Right renal pelvis (tissue), 4 donors: ENCODE results near the gene BMP6. TPM values are rescaled to one million over a fixed set of nuclear protein-coding genes. Genes with fewer than 3 reads are reported as not detected.
A peak's percentile ranks its signal among the peaks of the same experiment; 100 is the strongest.

Experiments used
- DNase-seq, 4 donors: peaks; one replicate each; pipeline ENCODE4 v3.0.0-alpha.2; 2013; ENCODE audit warnings: low read depth in 4 of 4, low spot score in 3 of 4, missing footprints in 1 of 4
- polyA plus RNA-seq, 4 donors: library from polyadenylated mRNA; unstranded; fragments of 120-200 nt; gene quantifications; one replicate each; pipeline ENCODE4 v1.2.1, GENCODE V29; 2013; ENCODE audit not compliant: insufficient read length in 4 of 4

BMP6 gene
- polyA plus RNA-seq, 4 donors: 7.4 to 8.7 (median 7.6) TPM

- DNase-seq: no peak
Observed at GRCh38 chr6:7707787-7708186, 18.1 kb upstream of the BMP6 start.

- no peak for DNase-seq
Observed at GRCh38 chr6:7719364-7719850, 6.5 kb upstream of the BMP6 start.

GRCh38 chr6:7720346-7720745, 5.6 kb upstream of the BMP6 start:
- DNase-seq: no peak

GRCh38 chr6:7721649-7722048, 4.2 kb upstream of the BMP6 start:
- no peak for DNase-seq

- DNase-seq: peak in 3 of 4 donors; percentile 71 to 74 (median 72)
Observed at GRCh38 chr6:7723041-7723447, 2.9 kb upstream of the BMP6 start.

GRCh38 chr6:7723554-7723953, 2.3 kb upstream of the BMP6 start:
- no peak for DNase-seq

GRCh38 chr6:7725412-7725811, 487 bp upstream of the BMP6 start:
- no peak for DNase-seq

GRCh38 chr6:7726416-7727085, 652 bp downstream of the BMP6 start:
- no peak for DNase-seq

- no peak for DNase-seq
Observed at GRCh38 chr6:7727086-7727945, 1.4 kb downstream of the BMP6 start.

- no peak for DNase-seq
Observed at GRCh38 chr6:7727946-7728854, 2.3 kb downstream of the BMP6 start.

- no peak for DNase-seq
Observed at GRCh38 chr6:7728855-7729590, 3.1 kb downstream of the BMP6 start.

- DNase-seq: no peak
Observed at GRCh38 chr6:7730001-7730783, 4.3 kb downstream of the BMP6 start.

GRCh38 chr6:7730784-7731227, 4.9 kb downstream of the BMP6 start:
- no peak for DNase-seq

- no peak for DNase-seq
Observed at GRCh38 chr6:7731294-7731693, 5.4 kb downstream of the BMP6 start.

GRCh38 chr6:7732228-7732627, 6.3 kb downstream of the BMP6 start:
- DNase-seq: no peak

- DNase-seq: no peak
Observed at GRCh38 chr6:7734707-7735383, 8.9 kb downstream of the BMP6 start.

- DNase-seq: no peak
Observed at GRCh38 chr6:7737106-7737505, 11.2 kb downstream of the BMP6 start.

GRCh38 chr6:7737867-7738266, 12.0 kb downstream of the BMP6 start:
- DNase-seq: no peak
